ENCODE results near the gene KCTD7. TPM values are rescaled to one million over a fixed set of nuclear protein-coding genes. Genes with fewer than 3 reads are reported as not detected.
"Not testable (repeated sequence)": the region's sequence is repeated elsewhere in the genome, so short reads cannot be mapped to it uniquely, and the experiment has no call there.

KCTD7 gene
- total and polyA plus RNA-seq, 4 donors, result 1.4 to 5.1 (median 2.9) TPM

- no peak for DNase-seq (ENCODE audit: low spot score)
- H3K36me3 ChIP-seq (ENCODE audit: control insufficient read depth in 4 of 4, insufficient read depth in 3 of 4, low read depth in 1 of 4, low read length in 3 of 4), result peaks cover 2 to 5% (median 4%) of the 10 kb centered on the region in 4 donors
- WGBS, result 89% methylated on average over 2 of the region's 2 CpGs
- no peak overlapping the region for H3K9ac ChIP-seq (ENCODE audit: low read depth in 1 of 2, low read length in 2 of 2)
- TF ChIP-seq EGR1 (IDR thresholded peaks at IDR 0.05; ENCODE audit: low read depth in 2 of 2) (no peak), JUND (IDR thresholded peaks at IDR 0.05) (no peak), RAD21 (IDR thresholded peaks at IDR 0.05) (no peak), SP1 (IDR thresholded peaks at IDR 0.05) (no peak)
- peaks cover 5 to 13% (median 7%) of the 10 kb centered on the region in 4 donors for H3K4me1 ChIP-seq (ENCODE audit: control insufficient read depth in 4 of 4, insufficient read depth in 4 of 4, low read length in 3 of 4)
- H3K27me3 ChIP-seq (ENCODE audit: control insufficient read depth in 4 of 4, insufficient read depth in 4 of 4, low read length in 3 of 4), result no peaks in the 10 kb centered on the region
- no peak overlapping the region for H3K4me3 ChIP-seq (ENCODE audit: low read depth in 1 of 3, low read length in 3 of 3)
- no peak overlapping the region for H3K27ac ChIP-seq (ENCODE audit: low read depth in 1 of 2, low read length in 2 of 2)
- no peaks in the 10 kb centered on the region for H3K9me3 ChIP-seq (ENCODE audit: control insufficient read depth in 4 of 4, low read length in 3 of 4)
Measured at GRCh38 chr7:66583490-66584110, 45.1 kb upstream of the KCTD7 start.

- H3K27me3 ChIP-seq (ENCODE audit: control insufficient read depth in 4 of 4, insufficient read depth in 4 of 4, low read length in 3 of 4), result no peaks in the 10 kb centered on the region
- 98% methylated on average over 1 of the region's 1 CpG for WGBS
- H3K4me1 ChIP-seq (ENCODE audit: control insufficient read depth in 4 of 4, insufficient read depth in 4 of 4, low read length in 3 of 4), result peaks cover 7 to 31% (median 14%) of the 10 kb centered on the region in 4 donors
- H3K27ac ChIP-seq (ENCODE audit: low read depth in 1 of 2, low read length in 2 of 2), result no peak overlapping the region
- no peak overlapping the region for H3K4me3 ChIP-seq (ENCODE audit: low read depth in 1 of 3, low read length in 3 of 3)
- no peaks in the 10 kb centered on the region for H3K9me3 ChIP-seq (ENCODE audit: control insufficient read depth in 4 of 4, low read length in 3 of 4)
- TF ChIP-seq YY1 (IDR thresholded peaks at IDR 0.05) (no peak), ZBTB33 (IDR thresholded peaks at IDR 0.05) (no peak), FOXA1 (IDR thresholded peaks at IDR 0.05) (no peak), EGR1 (IDR thresholded peaks at IDR 0.05; ENCODE audit: low read depth in 2 of 2) (no peak), SP1 (IDR thresholded peaks at IDR 0.05) (no peak), ATF3 (IDR thresholded peaks at IDR 0.05) (no peak), GABPA (IDR thresholded peaks at IDR 0.05 in 1 of 2, conservative IDR thresholded peaks at IDR 0.05 in 1 of 2) (no peak), TAF1 (conservative IDR thresholded peaks at IDR 0.05) (no peak), FOXA2 (IDR thresholded peaks at IDR 0.05) (no peak), RXRA (IDR thresholded peaks at IDR 0.05) (no peak), CTCF (IDR thresholded peaks at IDR 0.05; ENCODE audit: low read depth, low read length, missing input control) (no peak), JUND (IDR thresholded peaks at IDR 0.05) (no peak), REST (IDR thresholded peaks at IDR 0.05) (no peak), MAX (IDR thresholded peaks at IDR 0.05) (no peak), RAD21 (IDR thresholded peaks at IDR 0.05) (no peak), HNF4G (IDR thresholded peaks at IDR 0.05) (no peak), NR2F2 (IDR thresholded peaks at IDR 0.05) (no peak)
- no peak overlapping the region for H3K9ac ChIP-seq (ENCODE audit: low read depth in 1 of 2, low read length in 2 of 2)
- DNase-seq (ENCODE audit: low spot score), result no peak
- H3K36me3 ChIP-seq (ENCODE audit: control insufficient read depth in 4 of 4, insufficient read depth in 3 of 4, low read depth in 1 of 4, low read length in 3 of 4), result peaks cover 2 to 5% (median 5%) of the 10 kb centered on the region in 4 donors
Measured at GRCh38 chr7:66586181-66586580, 42.5 kb upstream of the KCTD7 start.

GRCh38 chr7:66588226-66588625 is 40.5 kb upstream of the KCTD7 start:
- not testable (repeated sequence) for H3K27me3 ChIP-seq (ENCODE audit: control insufficient read depth in 4 of 4, insufficient read depth in 4 of 4, low read length in 3 of 4); H3K4me3 ChIP-seq (ENCODE audit: low read depth in 1 of 3, low read length in 3 of 3); DNase-seq (ENCODE audit: low spot score); H3K27ac ChIP-seq (ENCODE audit: low read depth in 1 of 2, low read length in 2 of 2); H3K9ac ChIP-seq (ENCODE audit: low read depth in 1 of 2, low read length in 2 of 2); H3K9me3 ChIP-seq (ENCODE audit: control insufficient read depth in 4 of 4, low read length in 3 of 4); H3K36me3 ChIP-seq (ENCODE audit: control insufficient read depth in 4 of 4, insufficient read depth in 3 of 4, low read depth in 1 of 4, low read length in 3 of 4)
- 97% methylated on average over 1 of the region's 1 CpG for WGBS
- peaks cover 7 to 37% (median 15%) of the 10 kb centered on the region in 4 donors for H3K4me1 ChIP-seq (ENCODE audit: control insufficient read depth in 4 of 4, insufficient read depth in 4 of 4, low read length in 3 of 4)
